NCI-H1436 treated with DMSO at 0.1 percent for 48 hours (cell line): ENCODE measurements around the gene SEC14L1.
"Not testable (repeated sequence)": the region's sequence is repeated elsewhere in the genome, so short reads cannot be mapped to it uniquely, and the experiment has no call there.

Experiments used
- DNase-seq: peaks from one replicate; lab custom pipeline; 2025; lab: John Stamatoyannopoulos, UW

SEC14L1 gene

DNA sequence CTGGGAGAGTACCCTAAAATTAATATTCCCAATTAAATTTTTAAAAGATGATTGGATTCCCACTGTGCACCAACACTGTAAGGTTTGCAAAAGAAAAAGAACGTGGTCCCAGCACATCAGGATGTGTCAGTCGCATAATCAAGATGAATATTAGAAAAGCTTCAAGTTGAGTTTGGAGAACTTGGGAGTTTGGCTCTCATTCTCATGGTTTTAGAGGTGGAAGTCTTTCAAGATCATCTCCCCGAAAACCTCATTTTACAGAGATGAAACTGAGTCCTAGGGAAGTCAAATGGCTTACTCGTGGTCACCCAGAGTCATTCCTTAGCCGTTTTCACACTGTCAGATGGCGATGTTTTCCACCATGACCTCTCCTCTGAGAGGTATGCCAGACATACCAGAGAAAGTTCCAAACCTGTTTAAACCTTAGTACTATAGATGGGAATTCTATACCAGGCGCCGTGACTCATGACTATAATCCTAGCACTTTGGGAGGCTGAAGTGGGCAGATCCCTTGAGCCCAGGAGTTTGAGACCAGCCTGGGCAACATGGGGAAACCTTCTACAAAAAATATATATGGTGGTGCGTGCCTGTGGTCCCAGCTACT is 1.2 kb downstream of the SEC14L1 start:
- no peak for DNase-seq

DNA sequence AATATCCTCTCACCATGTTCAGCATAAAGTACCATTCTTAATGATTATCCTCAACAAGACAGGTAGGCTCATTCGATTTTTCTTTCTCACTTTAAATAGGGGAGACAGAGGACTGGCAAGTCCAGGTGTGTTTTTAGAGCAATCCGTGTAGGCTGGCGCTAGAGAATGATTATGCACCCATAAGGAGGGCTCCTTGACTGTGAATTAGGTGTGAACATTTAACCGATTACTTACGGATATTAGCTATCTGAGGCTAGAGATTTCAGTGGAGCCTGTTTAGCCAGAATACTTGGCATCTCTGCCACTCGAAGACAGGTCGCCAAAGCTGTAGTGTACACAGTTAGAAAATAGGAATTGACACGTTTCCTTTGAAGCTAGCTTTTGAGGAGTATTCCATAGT is 1.9 kb downstream of the SEC14L1 start:
- DNase-seq: no peak

DNA sequence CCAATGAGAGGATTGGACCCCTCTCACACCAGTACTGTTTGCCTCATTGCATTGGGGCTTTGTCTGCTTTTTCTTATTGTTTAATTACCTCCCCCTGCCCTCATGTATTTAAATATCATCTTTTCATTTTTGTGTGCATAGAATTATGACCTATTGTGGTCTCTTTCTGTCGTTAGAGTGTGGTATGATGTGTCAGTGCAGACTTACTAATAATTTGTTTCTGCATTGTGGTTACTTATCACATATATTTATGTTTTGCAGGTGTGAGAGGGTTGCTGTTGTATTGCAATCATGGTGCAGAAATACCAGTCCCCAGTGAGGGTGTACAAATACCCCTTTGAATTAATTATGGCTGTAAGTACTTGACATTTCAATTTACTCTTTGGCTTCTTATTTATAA is 2.5 kb downstream of the SEC14L1 start:
- DNase-seq: no peak

DNA sequence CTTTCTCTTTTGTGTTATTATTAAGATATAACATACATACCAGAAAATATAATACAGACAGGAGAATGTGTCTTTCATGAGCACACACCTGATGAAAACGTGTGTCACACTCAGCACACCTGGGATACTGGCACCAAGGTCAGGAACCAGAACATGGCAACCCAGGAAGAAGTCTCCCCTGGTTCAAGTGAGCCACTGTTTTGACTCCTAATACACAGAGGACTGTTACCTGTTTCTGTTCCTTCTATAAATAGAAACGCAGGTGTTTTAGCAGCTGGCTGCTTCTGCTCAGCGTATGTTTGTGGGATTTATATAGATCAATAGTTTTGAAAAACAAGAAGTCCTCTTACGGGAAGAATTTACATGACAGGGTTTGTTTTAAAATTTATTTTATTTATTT is 3.5 kb downstream of the SEC14L1 start:
- DNase-seq: no peak

DNA sequence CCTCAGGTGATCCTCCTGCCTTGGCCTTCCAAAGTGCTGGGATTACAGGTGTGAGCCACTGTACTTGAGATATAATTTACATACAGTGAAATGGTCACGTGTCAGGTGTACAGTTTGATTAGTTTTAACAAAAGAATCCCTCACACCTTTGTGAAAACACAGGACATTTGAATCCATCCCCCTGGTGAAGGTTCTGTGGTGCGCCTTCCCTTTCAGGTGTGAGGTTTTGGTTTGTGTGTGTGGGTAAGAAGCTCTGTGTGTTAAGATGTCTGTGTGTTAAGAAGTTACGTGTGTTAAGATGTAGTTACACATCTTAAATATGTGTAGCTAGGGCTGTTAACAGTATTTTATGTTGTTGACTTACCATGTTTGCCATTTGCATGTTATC is 4.4 kb downstream of the SEC14L1 start:
- DNase-seq: no peak

DNA sequence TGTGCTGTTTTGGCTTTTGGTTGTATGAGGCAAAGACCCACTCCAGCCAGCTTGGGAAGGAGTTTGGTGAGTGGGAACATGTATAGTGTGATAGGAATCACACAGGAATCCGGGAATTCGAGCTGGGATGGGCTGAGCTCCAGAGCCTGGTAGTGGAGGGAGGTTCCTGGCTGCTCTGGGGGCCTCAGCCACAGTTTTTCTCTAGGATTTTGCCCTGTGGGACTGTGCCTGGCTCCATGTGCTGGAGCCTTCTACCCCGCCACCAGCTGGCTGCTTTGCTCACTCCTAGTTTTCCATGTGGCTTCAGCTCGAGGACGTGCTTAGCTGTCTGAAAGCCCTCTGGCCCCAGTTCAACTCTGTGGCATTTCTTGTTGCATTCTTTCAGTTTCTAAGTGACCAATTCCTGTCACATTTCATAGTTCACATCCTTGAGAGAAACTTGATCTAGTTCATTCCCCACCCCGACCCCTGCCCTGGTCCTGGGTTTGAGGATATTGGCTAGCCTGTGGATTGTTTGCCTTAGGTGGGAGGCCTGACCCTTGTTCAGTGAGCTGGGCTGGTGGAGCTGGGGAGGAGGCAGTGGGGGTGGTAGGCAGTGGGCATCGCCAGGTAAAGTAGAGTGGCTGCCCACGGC is 5.0 kb downstream of the SEC14L1 start:
- no peak for DNase-seq

DNA sequence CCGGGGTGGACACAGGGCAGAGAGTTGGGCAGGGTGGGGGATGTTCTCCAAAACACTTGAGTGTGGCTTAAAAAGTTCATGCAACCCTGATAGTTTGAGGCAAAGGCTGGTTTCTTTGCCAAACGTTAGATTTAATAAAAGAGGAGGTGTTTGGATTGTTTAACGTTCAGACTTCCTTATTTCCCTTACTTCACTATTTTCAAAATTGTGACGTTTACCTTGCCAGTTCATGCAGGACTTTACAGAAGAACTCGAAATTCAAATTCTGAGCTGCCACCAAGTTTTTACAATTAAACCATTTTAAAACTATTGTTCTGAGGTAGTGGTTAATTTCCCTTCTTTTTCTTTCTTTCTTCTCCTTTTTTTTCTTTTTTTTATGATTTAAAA is 5.5 kb downstream of the SEC14L1 start:
- no peak for DNase-seq

DNA sequence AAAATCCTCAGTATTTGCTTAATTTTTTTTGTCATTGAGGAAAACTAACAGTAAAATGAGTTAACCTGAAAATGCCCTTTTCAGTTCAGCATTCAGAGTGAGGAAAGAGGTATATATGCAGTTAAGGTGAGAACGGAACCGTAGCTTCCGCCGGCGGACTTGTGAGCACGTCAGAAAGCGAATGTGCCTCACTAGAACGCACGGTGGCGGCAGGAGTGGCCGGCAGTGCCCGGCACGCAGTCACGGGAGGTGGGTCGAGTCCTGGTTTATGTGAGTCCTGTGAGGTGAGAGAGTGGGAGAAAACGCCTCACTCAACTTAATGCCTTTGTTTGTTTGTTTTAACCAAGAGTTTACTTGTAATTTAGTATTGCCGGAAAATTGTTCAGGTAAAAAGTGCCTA is 6.1 kb downstream of the SEC14L1 start:
- no peak for DNase-seq

DNA sequence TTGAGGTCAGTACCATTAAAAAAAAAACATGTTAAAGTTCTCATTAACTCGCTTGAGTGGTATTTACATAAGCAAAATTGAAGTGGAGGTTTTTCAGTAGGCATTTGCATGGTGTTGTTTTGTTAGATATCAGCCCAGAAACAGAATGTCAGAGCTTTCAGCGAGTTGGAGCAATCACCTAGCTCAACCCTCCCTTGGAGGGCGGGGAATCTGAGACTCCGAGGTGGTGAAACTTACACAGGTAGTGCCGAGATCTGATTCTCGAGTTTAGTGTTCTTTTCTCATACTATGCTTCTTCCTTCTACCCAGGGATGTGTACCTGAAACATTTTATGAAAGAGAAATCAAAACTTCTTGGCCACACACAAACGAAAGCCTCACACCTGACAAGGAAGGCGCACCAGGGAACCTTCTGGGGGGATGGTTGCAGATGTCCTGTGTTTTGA is 6.6 kb downstream of the SEC14L1 start:
- DNase-seq: no peak

DNA sequence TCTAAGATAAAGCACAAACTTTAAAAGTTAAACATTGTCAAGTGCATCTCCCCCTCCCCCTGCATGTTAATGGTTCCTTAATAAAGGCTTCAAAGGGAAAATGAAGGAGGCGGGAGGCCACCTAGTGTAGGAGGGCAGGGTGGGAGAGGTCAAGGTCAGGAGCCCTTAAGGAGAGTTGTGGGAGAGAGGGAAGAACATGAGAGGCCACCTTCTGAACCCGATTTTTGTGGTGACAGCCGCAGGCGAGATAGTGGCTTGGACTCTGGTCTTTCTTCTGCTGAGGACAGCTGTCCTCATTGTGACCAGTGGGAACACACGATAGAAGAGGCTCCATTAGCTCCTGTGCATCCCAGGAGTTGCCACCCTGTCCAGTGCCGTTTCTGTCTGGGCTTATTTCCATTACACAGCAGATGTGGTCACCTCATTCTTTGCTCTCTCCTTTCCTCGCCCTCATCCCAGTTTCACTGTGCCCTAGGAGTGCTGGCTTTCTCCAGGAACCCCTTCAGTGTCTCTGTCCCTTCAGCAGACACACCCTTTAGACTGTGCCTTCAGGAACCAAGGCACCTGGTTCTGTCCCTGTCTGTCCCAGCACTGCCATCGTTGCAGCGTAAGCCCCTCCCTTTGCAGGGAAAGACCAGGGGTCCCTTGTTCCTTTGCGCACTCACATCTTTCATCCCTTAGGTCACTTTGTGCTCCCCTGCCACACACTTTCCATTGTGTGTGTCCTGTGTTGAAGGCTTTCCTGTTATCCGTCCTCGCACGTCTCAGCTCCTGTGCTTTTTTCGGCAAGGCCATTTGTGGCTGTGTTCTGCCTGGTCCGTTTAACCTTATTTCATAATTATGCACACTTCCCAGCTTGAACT is 7.5 kb downstream of the SEC14L1 start:
- DNase-seq: no peak

DNA sequence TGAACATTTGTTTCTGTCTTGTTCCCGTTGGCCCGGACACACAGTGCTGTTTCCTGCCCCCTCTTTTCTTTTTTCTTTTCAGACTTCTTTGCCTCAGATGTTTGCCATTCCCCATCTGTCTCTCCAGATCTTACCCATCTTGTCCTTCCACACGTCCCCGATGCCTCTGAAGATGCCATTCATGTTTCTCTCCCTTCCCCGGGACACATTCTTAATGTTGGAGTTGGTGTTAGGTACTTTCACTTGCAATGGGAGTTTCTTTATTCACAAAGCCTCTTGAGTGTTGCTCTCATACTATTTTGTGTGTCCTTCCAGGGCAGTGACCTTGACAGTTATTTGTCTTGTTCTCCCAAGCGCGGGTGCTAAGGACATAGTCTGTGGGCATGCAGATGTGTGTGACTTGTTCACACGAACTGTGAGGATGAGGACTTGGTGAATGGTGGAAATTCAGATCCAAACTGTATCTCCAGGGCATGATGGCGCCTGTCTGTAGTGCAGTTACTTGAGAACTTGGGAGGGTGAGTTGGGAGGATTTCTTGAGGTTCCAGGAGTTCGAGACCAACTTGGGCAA is 8.3 kb downstream of the SEC14L1 start:
- no peak for DNase-seq

DNA sequence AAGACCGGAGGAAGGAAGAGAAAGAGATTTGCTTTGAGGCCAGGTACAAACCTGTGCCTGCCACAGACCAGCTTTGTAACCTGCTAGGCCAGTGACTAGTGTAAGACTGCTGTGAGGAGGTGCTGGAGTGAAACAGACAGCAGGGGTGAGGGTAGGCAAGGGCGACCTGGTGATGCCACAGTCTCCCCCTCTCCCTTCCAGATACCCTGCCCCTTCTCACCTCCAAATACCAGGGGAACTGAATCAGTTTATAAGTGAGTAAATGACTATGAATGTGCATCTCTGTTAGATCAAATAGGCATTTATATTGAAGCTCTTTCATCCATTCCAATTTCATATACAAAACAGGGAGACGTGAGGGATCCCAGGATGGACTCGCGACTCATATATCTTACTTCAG is 9.4 kb downstream of the SEC14L1 start:
- DNase-seq: no peak

DNA sequence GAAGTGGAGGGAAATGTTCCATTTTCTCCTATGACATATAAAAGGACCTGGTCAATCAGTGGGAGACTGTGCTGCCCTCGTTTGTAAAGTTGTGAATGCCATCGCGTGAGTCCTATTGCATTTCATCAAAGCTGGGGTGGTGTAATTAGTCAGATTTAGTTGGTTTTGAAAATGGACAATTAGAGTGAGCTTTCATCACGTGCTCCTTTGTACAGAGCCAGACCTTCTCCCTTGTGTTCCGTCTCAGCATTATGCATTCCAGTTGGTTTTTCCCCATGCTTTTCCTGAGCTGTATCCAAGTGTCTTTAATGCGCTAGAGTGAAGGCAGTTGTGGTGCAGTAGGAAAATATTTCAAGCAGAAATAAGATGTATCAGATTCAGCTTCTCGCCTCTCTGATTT is 10.4 kb downstream of the SEC14L1 start:
- DNase-seq: no peak

DNA sequence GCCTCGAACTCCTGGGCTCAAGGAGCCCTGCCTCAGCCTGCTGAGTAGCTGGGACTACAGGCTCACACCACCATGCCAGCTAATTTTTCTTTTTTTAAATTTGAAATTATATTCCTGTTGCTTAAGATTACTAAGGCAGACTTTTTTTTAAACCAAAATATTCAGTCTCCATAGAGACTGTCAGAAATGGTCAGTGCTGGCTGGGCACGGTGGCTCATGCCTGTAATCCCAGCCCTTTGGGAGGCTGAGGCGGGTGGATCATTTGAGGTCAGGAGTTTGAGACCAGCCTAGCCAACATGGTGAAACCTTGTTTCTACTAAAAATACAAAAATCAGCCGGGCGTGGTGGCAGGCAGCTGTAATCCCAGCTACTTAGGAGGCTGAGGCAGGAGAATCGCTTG is 11.3 kb downstream of the SEC14L1 start:
- DNase-seq: not testable (repeated sequence)

DNA sequence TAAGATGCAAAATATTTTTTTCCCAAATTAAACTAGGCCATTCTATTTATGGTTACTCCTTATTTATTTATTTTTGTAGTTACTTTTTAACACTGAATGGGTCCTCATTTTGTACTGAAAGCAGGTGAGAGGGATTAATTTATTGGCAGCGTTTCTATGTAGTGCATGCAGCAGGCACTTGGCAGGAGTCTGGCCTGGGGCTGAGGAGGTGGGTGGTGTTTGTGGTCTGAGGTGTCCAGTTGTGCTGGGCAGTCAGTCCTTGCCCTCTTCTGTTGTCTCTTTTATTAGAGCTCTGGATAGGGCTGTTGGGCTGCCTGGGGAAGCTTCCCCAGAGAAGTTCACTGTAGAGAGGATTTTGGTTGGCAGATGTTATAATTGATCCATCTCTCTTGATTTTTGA is 12.7 kb downstream of the SEC14L1 start:
- no peak for DNase-seq

DNA sequence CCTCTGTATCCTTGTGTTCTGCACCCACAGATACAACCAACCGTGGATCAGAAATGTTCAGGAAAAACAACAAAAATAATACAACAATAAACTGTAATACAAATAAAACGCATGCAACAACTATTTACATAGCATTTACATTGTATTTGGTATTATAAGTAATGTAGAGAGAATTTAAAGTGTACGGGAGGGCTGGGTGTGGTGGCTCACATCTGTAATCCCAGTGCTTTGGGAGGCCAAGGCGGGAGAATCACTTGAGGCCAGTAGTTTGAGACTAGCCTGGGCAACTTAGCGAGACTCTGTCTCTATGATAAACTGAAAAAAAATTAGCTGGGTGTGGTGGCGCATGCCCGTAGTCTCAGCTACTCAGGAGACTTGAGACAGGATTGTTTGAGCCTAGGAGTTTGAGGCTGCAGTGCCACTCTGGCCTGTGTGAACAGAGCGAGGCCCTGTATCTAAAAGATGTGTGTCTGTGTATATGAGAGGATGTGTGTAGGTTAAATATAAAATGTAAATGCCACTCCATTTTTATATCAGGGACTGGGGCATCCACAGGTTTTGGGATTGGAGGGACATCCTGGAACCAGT is 13.3 kb downstream of the SEC14L1 start:
- no peak for DNase-seq

DNA sequence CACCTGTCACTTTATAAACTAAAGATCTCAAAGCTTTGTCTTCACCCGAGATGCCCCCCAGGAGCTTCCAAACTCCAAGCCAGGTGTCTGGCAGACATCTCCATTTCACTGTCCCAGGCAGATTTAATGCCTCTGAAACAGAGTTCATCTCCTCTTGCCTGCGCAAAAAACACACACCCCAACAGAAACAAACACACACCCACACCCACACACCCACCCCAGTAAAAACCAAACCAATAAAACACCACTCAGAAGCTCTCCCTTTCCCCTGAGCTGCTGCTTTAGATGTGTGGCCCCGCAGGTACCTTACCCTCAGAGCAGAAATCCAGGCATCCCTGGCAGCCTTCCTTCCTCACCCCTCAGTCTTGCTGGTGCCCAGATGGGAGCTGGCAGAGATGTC is 14.4 kb downstream of the SEC14L1 start:
- DNase-seq: no peak

DNA sequence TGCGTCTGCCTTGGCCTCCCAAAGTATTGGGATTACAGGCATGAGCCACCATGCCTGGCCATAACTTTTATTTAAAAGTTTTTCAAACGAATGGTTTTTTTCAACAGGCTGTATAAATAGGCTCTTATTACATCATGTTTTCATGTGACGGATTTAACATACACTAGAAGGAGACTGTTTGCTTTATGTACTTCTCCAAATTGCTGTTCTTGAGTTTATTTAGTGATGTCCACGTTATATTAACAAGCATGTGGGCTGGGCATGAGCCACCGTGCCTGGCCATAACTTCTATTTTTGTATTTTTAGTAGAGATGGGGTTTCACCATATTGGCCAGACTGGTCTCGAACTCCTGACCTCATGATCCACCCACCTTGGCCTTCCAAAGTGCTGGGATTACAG is 17.0 kb downstream of the SEC14L1 start:
- DNase-seq: not testable (repeated sequence)

DNA sequence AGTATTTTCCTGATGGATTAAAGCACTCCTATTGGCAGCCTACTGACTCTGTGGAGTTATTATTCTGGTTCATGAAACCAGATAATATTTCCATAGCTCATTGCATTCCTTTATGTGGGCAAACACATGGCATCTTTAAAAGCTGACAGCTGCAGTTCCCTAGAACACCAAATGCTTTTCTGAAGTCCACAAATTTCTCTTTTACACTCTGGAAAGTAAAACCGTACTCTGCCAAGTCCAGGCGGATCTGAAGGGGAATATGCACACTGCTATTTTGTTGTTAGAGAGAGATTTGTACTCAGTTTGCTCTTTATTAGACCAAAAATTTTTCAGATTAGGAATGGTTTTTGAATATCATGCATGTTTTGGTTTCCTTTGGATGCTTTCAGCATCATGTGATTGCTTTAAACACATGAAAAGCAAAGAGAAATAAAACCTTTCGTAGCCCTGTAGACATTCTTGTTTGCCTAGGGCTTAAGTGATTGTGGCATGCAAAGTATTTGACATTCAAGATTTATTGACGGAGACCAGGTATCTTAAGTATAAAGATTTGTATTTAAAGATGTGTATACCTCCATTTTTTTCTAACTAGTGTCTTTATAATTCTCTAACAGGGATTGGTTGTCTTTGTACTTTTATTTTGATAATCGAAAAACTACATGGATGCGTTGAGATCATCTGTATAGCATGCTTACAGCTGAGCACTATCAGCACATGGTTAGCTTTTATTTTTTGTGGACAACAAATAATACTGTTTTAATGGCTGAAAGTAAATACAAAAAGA is 19.5 kb downstream of the SEC14L1 start:
- no peak for DNase-seq

DNA sequence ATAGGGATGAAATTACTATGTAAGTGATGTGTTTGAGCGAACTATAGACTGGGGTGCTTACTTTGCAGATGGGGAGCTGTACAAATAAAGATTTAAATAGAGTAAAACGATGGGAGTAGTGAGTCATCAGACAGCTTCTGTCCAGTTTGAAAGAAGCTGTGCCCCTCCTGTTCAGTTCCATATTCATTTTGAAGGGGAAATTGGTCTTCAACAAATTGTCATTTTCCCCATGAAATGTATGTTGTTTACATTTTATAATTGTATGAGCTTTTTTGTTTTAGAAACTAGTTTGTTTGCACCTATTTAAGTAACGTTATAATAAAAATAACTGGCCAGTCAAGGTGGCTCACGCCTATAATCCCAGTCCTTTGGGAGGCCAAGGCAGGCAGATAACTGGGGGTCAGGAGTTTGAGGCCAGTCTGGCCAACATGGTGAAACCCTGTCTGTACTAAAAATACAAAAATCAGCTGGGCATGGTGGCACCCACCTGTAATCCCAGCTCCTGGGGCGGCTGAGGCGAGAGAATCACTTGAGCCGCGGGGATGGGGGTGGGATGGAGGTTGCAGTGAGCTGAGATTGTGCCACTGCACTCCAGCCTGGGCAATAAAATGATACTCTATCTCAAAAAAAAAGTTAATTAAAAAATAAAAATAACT is 20.2 kb downstream of the SEC14L1 start:
- no peak for DNase-seq

DNA sequence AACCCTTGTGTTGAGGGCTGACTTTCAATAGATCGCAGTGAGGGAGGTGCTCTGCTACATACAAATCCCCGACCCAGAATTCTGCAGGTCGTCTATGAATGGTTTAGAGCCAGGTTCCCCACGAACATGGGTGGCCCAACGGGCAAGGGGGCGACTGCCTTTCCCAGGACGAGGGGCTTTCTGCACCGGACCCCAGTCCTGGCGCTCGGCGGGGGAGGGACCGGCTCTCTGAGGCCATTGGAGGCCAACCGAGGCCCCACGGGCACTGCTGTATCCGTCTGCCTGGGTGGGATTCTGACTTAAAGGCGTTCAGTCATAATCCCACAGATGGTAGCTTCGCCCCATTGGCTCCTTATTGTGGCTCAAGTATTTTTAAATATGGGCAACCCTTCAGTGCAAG is 21.2 kb downstream of the SEC14L1 start:
- no peak for DNase-seq
